Mesenchymal stem cell (in vitro differentiated cells and primary cell): ENCODE results near the gene ASPRV1.

Experiments
- DNase-seq: peaks from one replicate; pipeline ENCODE4 v3.0.0-alpha.2; 2013
- H2AFZ ChIP-seq: one replicate; pipeline ENCODE4 v1.6.1; 2013; ENCODE audit warnings: low read depth, mild to moderate bottlenecking, control low read depth, inconsistent platforms, low read length, moderate library complexity
- H2AK5ac ChIP-seq: 2 replicates; pipeline ENCODE4 v1.6.1; 2013; ENCODE audit warnings: low read length, moderate library complexity, mild to moderate bottlenecking, inconsistent platforms; ENCODE audit not compliant: severe bottlenecking
- H2BK120ac ChIP-seq: one replicate; pipeline ENCODE4 v1.6.1; 2013; ENCODE audit warnings: low read depth, mild to moderate bottlenecking, inconsistent platforms, low read length, moderate library complexity
- H2BK12ac ChIP-seq, 2 experiments: one replicate each; pipeline ENCODE4 v1.6.1; 2013; ENCODE audit warnings: inconsistent platforms in 2 of 2, low read length in 2 of 2, mild to moderate bottlenecking in 2 of 2, moderate library complexity in 2 of 2, control low read depth in 1 of 2
- H2BK15ac ChIP-seq: one replicate; pipeline ENCODE4 v1.6.1; 2013; ENCODE audit warnings: mild to moderate bottlenecking, low read depth, inconsistent platforms; ENCODE audit not compliant: poor library complexity, severe bottlenecking
- H2BK5ac ChIP-seq: 2 replicates; pipeline ENCODE4 v1.6.1; 2013; ENCODE audit warnings: low read depth, mild to moderate bottlenecking, low read length, control low read depth, inconsistent platforms; ENCODE audit not compliant: poor library complexity, severe bottlenecking
- H3K14ac ChIP-seq, 2 experiments: one replicate each; pipeline ENCODE4 v1.6.1; 2013; ENCODE audit warnings: inconsistent platforms in 2 of 2, low read length in 2 of 2, control low read depth in 1 of 2, mild to moderate bottlenecking in 1 of 2, moderate library complexity in 1 of 2
- H3K18ac ChIP-seq, 2 experiments: one replicate each; pipeline ENCODE4 v1.6.1; 2013; ENCODE audit warnings: inconsistent platforms in 2 of 2, low read length in 2 of 2, control low read depth in 1 of 2, low read depth in 1 of 2, mild to moderate bottlenecking in 1 of 2
- H3K23ac ChIP-seq, 2 experiments: one replicate each; pipeline ENCODE4 v1.6.1; 2013; ENCODE audit warnings: inconsistent platforms in 2 of 2, low read length in 2 of 2, mild to moderate bottlenecking in 2 of 2, moderate library complexity in 2 of 2, control low read depth in 1 of 2
- H3K27ac ChIP-seq: 2 replicates; pipeline ENCODE4 v1.5.1; 2013; ENCODE audit warnings: mild to moderate bottlenecking, moderate library complexity, low read length, control low read depth, inconsistent platforms; ENCODE audit not compliant: poor library complexity, severe bottlenecking
- H3K27me3 ChIP-seq, 2 experiments: 2 replicates each; pipeline versions ENCODE4 v1.6.1 to v1.7.0; 2013; ENCODE audit warnings: low read length in 2 of 2, mild to moderate bottlenecking in 2 of 2, moderate library complexity in 2 of 2, control low read depth in 1 of 2, inconsistent platforms in 1 of 2; ENCODE audit not compliant: control insufficient read depth in 1 of 2, insufficient read depth in 1 of 2
- H3K36me3 ChIP-seq, 2 experiments: 2 replicates each; pipeline versions ENCODE4 v1.6.1 to v1.7.0; 2013; ENCODE audit warnings: low read length in 2 of 2, control low read depth in 1 of 2, inconsistent platforms in 1 of 2, low read depth in 1 of 2, mild to moderate bottlenecking in 1 of 2; ENCODE audit not compliant: insufficient read depth in 2 of 2, control insufficient read depth in 1 of 2
- H3K4ac ChIP-seq, 2 experiments: one replicate each; pipeline ENCODE4 v1.6.1; 2013; ENCODE audit warnings: inconsistent platforms in 2 of 2, low read length in 2 of 2, mild to moderate bottlenecking in 2 of 2, moderate library complexity in 2 of 2, control low read depth in 1 of 2, low read depth in 1 of 2
- H3K4me1 ChIP-seq: 2 replicates; pipeline ENCODE4 v1.6.1; 2013; ENCODE audit warnings: low read depth, low read length, control low read depth; ENCODE audit not compliant: control insufficient read depth, insufficient read depth
- H3K4me2 ChIP-seq: 2 replicates; pipeline ENCODE4 v1.6.1; 2013; ENCODE audit warnings: low read length, mild to moderate bottlenecking, inconsistent platforms; ENCODE audit not compliant: poor library complexity, severe bottlenecking
- H3K4me3 ChIP-seq, 2 experiments: 2 replicates each; pipeline versions ENCODE4 v1.5.1 to v1.7.0; 2013; ENCODE audit warnings: low read length in 2 of 2, mild to moderate bottlenecking in 2 of 2, control low read depth in 1 of 2, low read depth in 1 of 2; ENCODE audit not compliant: insufficient read depth in 1 of 2
- H3K79me1 ChIP-seq: replicated peaks from 2 replicates; pipeline ENCODE4 v1.6.1; 2013; ENCODE audit warnings: mild to moderate bottlenecking, control low read depth, low read length, inconsistent platforms; ENCODE audit not compliant: poor library complexity, severe bottlenecking
- H3K9ac ChIP-seq: 2 replicates; pipeline ENCODE4 v1.7.0; 2013; ENCODE audit warnings: mild to moderate bottlenecking, low read length, moderate library complexity
- H3K9me3 ChIP-seq: 2 replicates; pipeline ENCODE4 v1.7.0; 2013; ENCODE audit warnings: mild to moderate bottlenecking, low read length; ENCODE audit not compliant: control insufficient read depth
- H4K8ac ChIP-seq: one replicate; pipeline ENCODE4 v1.6.1; 2013; ENCODE audit warnings: inconsistent platforms, mild to moderate bottlenecking, low read length, moderate library complexity
- H4K91ac ChIP-seq: one replicate; pipeline ENCODE4 v1.6.1; 2013; ENCODE audit warnings: mild to moderate bottlenecking, low read length, inconsistent platforms
- WGBS: methylation state at CpG from one replicate; pipeline ENCODE4 v1.1.7; 2013; ENCODE audit warnings: mixed read lengths; 5-methylcytosine and 5-hydroxymethylcytosine counted together

The ASPRV1 gene

DNA sequence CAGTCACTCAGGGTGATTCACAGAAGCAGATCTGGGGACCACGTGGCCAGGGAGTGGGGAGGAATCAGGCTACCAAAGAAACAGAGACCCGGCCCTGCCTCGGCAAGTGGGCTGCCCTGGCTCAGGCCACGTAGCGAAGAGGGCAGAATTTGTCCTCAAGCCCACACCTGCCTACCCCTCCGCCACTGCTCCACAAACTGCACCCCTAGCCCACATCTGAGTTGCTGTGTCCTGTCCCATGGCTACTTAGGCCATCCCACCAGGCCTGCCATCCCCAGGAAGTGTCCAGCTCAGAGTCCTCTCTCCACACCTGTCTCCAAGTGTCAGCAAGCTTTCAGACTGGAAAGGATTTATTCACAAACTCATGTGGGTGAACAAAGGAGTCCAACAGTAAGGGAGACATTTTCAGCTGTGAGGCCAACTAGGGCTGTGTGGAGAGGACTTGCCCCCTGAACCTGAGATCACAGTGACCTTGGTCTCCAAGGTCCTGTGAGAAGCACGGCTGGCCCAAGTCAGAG, 31.7 kb upstream of the ASPRV1 start:
- no peak overlapping the region for H4K8ac ChIP-seq
- H3K4me3 ChIP-seq, result no peak overlapping the region
- H3K14ac ChIP-seq, result no peak overlapping the region
- no peaks in the 10 kb centered on the region for H3K27me3 ChIP-seq
- H3K27ac ChIP-seq, result no peak overlapping the region
- no peak overlapping the region for H2BK120ac ChIP-seq
- no peak overlapping the region for H4K91ac ChIP-seq
- H2AFZ ChIP-seq, result no peak overlapping the region
- H3K4me1 ChIP-seq, result peaks cover 5% of the 10 kb centered on the region
- H3K79me1 ChIP-seq, result no peaks in the 10 kb centered on the region
- H3K36me3 ChIP-seq, result peaks cover 11 to 12% of the 10 kb centered on the region in 2 experiments
- H2BK15ac ChIP-seq, result no peak overlapping the region
- H3K18ac ChIP-seq, result no peak overlapping the region
- H2BK12ac ChIP-seq, result peak overlapping the region in 1 of 2 experiments; percentile 15
- no peak overlapping the region for H3K4me2 ChIP-seq
- H3K9me3 ChIP-seq, result no peaks in the 10 kb centered on the region
- H3K4ac ChIP-seq, result no peak overlapping the region
- 93% methylated on average over 7 of the region's 7 CpGs for WGBS
- H2BK5ac ChIP-seq, result no peak overlapping the region
- no peak overlapping the region for H2AK5ac ChIP-seq
- DNase-seq, result no peak
- H3K9ac ChIP-seq, result no peak overlapping the region
- H3K23ac ChIP-seq, result no peak overlapping the region

DNA sequence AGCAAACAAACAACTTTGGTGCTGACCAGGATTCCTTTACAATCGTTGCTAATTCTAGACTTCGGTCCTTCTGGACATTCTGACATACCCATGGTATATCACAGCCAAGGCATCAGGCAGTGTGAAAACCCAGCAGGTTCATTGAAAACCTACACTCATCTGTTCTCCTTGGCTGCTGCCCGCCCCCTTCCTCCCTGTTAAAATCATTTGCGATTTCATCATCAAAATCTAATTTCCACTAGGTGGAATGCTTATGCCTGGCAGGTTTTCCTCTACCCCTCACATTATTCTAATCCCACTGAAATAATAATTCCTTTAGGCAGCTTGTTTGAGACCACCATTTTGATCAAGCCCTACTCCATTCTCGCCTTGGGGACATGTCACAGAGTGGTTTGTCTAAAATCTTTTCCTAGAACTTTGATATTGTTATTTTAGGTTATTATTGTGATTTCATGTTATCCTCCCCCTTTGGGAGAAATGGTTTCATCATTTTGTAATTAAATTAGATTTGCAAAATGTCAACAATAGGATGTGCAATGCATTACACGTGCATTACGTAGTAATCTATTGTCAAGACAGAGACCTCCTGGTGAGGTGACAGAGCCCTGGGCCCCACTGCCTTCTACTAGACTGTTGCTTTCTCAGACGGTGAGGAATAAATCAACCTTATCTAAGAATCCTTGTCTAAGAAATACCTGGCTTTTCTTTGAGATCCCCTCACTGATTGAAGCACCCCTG, 31.0 kb upstream of the ASPRV1 start:
- Histone ChIP-seq H4K91ac (no peak overlapping the region), H3K27me3 (no peaks in the 10 kb centered on the region), H3K4me2 (no peak overlapping the region), H2BK5ac (no peak overlapping the region), H3K23ac (no peak overlapping the region), H4K8ac (no peak overlapping the region), H3K9me3 (no peaks in the 10 kb centered on the region), H2BK15ac (no peak overlapping the region), H2BK12ac (no peak overlapping the region), H2AK5ac (no peak overlapping the region), H3K27ac (no peak overlapping the region), H3K4me1 (peaks cover 4% of the 10 kb centered on the region), H3K14ac (no peak overlapping the region), H3K4ac (no peak overlapping the region), H3K36me3 (peaks cover 11 to 12% of the 10 kb centered on the region in 2 experiments), H3K79me1 (no peaks in the 10 kb centered on the region), H3K4me3 (no peak overlapping the region), H3K18ac (no peak overlapping the region), H2BK120ac (no peak overlapping the region), H3K9ac (no peak overlapping the region), H2AFZ (no peak overlapping the region)
- 85% methylated on average over 7 of the region's 8 CpGs for WGBS
- DNase-seq, result no peak

DNA sequence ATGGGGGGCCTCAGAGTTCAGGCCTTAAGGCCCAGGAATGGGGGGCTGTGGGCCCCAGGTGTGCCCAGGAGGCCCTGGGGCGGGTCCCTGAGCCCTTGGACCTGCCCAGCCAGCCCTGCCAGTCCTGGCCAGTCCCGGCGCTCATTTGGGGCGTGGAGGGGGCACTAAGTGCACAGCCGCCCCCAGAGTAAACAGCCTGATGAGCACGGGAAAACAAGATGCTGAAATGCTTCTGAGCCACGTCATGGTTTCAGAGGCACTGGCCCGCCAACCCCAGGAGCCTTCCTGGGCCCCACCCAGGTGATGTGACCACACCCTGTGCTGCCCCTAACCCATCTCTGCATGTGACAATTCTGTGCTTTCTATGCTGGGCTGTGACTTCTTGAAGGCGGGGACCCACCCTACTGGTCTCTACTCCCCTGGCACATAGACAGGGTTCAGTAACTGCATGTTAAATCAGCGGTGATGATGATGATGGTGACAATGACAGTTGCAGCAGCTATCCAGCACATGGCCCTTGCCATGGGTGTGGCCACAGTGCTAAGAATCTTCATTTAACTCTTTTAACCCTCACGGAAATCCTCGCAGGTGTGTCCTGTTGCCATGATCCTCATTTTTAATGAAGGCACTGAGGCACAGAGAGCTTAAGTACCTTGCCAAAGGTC, 28.1 kb upstream of the ASPRV1 start:
- no peaks in the 10 kb centered on the region for H3K4me1 ChIP-seq
- no peak overlapping the region for H2AK5ac ChIP-seq
- no peak overlapping the region for H3K23ac ChIP-seq
- H4K8ac ChIP-seq, result no peak overlapping the region
- H3K4me2 ChIP-seq, result no peak overlapping the region
- no peak overlapping the region for H4K91ac ChIP-seq
- no peak overlapping the region for H3K4me3 ChIP-seq
- H2BK5ac ChIP-seq, result no peak overlapping the region
- H3K18ac ChIP-seq, result no peak overlapping the region
- H2BK12ac ChIP-seq, result no peak overlapping the region
- no peaks in the 10 kb centered on the region for H3K79me1 ChIP-seq
- H3K36me3 ChIP-seq, result peaks cover 7 to 10% of the 10 kb centered on the region in 2 experiments
- no peak overlapping the region for H2BK15ac ChIP-seq
- no peak overlapping the region for H3K14ac ChIP-seq
- H3K27ac ChIP-seq, result no peak overlapping the region
- no peak overlapping the region for H3K9ac ChIP-seq
- no peak for DNase-seq
- WGBS, result 91% methylated on average over 12 of the region's 12 CpGs
- H2BK120ac ChIP-seq, result no peak overlapping the region
- no peaks in the 10 kb centered on the region for H3K27me3 ChIP-seq
- no peak overlapping the region for H3K4ac ChIP-seq
- no peaks in the 10 kb centered on the region for H3K9me3 ChIP-seq
- no peak overlapping the region for H2AFZ ChIP-seq

DNA sequence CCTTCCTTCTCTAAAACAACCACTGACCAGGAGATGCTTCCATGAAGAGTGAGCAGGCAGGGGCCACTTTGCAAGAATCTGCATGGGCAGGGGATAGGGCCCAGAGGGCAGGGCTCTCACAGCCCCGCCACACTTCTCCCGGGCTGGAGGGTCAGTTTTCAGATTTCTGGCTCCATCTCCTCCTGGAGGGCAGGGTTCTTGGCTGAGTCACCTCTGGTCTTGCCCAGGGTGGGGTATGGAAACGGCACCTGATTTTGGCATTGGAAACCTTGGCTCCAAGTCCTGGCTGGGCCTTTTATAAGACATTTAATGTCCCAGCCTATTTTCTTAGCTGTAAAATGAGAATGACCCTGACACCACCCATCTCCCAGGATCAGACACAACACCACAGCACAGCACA, 27.6 kb upstream of the ASPRV1 start:
- Histone ChIP-seq H3K14ac (no peak overlapping the region), H2BK120ac (no peak overlapping the region), H3K4me2 (no peak overlapping the region), H2BK12ac (no peak overlapping the region), H2AFZ (no peak overlapping the region), H3K9me3 (no peaks in the 10 kb centered on the region), H2BK15ac (no peak overlapping the region), H3K27me3 (no peaks in the 10 kb centered on the region), H4K8ac (no peak overlapping the region), H3K4me3 (no peak overlapping the region), H2AK5ac (no peak overlapping the region), H3K9ac (no peak overlapping the region), H3K79me1 (no peaks in the 10 kb centered on the region), H2BK5ac (no peak overlapping the region), H3K18ac (no peak overlapping the region), H3K27ac (no peak overlapping the region), H4K91ac (no peak overlapping the region), H3K4me1 (no peaks in the 10 kb centered on the region), H3K23ac (no peak overlapping the region), H3K36me3 (peaks cover 6% of the 10 kb centered on the region in 2 experiments), H3K4ac (no peak overlapping the region)
- DNase-seq, result no peak
- 93% methylated on average over 3 of the region's 3 CpGs for WGBS
